HG03159 (cell line): ENCODE data around the gene PPP1R12A.
"Not testable (repeated sequence)": the region's sequence is repeated elsewhere in the genome, so short reads cannot be mapped to it uniquely, and the experiment has no call there.

Experiments used
- ATAC-seq: cut with Tn5 transposase; IDR thresholded peaks from one replicate; pipeline ENCODE4 v1.9.1; 2021; ENCODE audit warnings: mild to moderate bottlenecking, moderate library complexity; ENCODE audit not compliant: unreplicated experiment

The PPP1R12A gene

DNA sequence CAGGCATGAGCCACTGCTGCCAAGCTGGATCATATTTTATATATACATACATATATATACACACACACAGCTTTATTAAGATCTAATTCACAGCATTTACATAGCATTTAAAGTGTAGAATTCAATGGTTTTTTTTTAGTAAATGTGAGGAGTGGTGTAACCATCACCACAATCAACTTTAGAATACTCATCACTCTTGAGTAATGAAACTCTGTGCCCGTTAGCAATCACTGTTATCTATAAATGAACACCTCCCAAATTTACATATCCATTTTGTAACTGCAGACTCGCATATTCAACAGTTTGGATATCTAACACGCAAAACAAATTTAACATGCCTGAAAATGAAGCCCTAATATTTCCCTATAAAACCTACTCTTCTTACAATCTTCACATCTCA, 90.9 kb downstream of the PPP1R12A start:
- no peak for ATAC-seq

DNA sequence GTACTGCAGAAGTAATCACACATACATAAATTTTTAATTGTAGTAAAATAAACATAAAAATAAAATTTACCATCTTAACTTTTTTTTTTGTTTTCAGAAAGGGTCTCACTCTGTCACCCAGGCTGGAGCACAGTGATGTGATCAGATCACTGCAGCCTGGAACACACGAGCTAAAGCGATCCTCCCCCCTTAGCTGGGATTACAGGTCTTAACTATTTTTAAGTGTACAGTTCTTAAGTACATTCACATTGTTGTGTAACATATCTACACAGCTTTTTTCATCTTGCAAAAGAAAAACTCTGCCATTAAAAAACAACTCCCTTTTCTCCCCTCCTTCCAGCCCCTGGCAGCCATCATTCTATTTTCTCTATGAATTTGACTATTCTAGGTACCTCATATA, 92.3 kb downstream of the PPP1R12A start:
- ATAC-seq = no peak

DNA sequence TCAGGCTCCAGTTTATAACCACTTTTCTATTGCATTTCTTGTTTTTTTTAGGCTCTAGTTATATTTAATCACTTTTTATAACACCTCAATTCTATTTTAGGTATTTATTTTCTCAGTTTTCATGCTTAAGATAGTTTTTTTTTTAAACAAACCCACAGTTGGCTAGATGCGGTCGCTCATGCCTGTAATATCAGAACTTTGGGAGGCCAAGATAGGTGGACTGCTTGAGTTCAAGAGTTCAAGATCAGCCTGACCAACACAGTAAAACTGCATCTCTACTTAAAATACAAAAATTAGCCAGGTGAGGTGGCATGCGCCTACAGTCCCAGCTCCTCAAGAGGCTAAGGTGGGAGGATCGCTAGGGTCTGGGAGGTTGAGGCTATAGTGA, 93.0 kb downstream of the PPP1R12A start:
- no peak for ATAC-seq

DNA sequence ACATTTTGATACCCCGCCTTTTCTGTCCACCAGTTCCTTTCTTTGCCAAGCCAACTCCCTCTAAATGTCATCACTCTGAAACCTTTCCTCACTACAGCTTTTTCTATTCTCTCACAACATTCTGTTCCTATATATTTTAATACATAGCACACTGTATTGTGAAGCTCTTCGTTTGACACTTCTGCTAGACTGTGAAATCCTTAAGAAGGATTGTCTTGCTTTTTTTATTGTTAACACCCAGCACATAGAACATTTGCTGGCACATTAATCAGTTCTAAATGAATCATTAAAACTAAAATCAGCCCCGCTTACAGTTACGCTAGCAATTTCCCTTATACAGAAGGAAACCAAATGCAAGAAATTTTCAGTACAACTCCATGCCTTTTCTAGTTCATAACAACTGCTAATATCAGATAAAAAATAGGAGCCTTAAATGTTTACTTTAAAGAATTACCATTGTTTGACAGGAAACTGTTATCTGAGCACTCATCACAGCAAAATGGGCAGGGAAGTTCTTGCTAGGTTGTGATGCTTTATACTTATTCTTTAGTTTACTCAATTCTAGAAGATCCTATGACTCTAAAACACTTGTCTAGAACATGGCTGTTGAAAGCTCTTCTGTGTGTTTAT, 93.5 kb downstream of the PPP1R12A start:
- ATAC-seq = no peak

DNA sequence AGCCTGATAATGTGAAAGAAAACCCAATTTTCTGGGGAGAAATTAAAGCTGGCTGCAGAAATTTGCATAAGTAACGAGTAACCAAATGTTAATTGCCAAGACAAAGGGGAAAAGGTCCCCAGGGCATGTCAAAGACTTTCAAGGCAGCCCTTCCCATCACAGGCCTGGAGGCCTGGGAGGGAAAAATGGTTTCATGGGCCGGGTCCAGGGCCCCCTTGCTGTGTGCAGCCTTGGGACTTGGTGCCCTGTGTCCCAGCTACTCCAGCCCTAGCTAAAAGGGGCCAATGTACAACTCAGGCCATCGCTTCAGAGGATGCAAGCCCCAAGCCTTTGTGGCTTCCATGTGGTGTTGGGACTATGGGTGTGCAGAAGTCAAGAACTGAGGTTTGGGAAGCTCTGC, 96.5 kb downstream of the PPP1R12A start:
- ATAC-seq = no peak

DNA sequence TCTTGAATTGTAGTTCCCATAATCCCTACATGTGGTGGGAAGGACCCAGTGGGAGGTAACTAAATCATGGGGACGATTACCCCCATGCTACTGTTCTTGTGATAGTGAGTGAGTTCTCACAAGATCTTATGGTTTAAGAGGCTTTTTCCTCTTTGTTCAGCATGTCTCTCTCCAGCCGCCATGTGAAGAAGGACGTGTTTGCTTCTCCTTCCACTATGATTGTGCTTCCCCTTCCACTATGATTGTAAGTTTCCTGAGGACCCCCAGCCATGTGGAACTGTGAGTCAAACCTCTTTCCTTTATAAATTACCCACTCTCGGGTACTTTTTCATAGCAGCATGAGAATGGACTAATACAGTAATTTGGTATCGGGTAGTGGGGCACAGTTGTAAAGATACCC, 97.3 kb downstream of the PPP1R12A start:
- no peak for ATAC-seq

DNA sequence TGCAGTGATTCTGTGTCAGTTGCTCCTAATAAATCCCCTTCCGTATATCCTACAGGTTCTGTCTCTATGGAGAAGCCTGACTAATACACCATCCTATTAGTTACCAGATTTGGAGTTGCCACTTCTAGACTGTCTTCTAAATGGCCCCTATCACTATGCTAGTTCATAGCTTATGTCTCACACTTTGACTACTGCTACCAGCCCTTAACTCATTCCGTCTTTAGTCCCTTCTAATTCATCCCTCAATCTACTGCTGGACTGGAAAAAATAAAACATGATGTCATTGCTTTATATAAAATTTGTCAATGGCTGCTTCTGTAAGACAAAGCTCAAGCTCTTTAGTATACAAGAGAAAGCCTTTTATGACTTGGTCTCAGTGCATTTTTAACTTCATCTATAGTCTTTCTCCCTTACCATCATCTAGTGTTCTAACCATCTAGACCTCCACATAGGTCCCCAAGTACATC, 99.5 kb downstream of the PPP1R12A start:
- ATAC-seq = no peak

DNA sequence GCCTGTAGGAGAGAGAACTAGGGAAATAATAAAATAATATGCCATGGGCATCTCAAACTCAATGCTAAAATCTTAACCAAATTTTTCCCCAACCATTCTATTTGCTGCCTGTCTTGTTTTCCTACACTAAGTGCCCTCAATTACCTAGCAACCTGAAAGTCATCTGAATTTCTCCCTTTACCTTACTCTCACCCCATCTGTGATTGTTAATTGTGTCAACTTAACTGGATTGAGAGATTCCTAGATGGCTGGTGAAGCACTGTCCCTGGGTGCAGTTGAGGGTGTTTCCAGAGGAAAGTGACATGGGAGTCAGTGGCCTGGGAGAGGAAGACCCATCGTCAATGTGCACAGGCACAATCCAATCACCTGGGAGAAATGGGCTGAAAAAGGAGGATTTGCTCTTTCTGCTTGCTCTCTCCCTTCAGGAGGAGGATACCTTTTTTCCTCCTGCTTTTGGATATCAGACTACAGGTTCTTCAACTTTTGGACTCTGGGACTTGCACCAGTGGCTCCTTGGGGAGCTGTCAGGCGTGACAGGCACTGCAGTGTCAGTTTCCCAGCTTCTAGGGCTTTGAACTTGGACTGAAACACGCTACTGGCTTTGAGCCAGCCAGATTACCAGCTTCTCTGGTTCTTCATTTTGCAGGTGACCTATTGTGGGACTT, 100.1 kb downstream of the PPP1R12A start:
- no peak for ATAC-seq

DNA sequence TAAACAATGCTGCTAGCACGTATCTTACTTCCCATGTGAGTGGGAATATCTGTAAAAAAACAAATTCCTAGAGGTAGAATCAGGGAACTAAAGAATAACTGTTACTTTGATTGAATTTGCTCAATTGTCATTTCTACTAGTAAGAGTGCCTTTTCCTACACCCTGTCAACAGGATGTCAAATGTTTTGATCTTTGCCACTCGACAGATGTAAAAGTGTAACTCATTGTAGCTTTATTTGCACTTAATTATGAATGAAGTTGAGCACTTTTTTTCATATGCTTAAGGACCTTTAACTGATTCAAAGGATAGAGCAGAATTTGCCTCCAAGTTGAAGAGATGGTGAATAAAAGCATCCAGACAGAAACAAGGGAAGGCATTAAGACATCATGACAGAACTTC, 104.5 kb downstream of the PPP1R12A start:
- no peak for ATAC-seq

DNA sequence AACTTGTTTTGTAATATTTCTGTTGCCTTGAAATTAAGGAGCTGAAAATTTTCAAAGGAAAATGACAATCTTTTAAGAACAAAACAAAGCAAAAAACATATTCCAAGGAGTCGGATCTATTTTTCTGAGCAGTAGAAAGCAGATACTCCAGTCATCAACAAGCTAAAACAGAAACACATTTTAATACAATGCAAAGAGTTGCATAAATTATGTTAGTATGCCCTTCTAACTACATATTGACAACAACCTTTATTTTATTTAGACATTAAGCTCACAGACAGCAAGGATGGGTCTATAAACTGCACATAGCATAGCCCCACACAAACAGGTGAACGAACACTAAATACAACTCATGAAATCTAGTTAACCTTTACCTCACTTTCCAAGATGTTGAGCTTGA, 106.0 kb downstream of the PPP1R12A start:
- ATAC-seq = no peak

DNA sequence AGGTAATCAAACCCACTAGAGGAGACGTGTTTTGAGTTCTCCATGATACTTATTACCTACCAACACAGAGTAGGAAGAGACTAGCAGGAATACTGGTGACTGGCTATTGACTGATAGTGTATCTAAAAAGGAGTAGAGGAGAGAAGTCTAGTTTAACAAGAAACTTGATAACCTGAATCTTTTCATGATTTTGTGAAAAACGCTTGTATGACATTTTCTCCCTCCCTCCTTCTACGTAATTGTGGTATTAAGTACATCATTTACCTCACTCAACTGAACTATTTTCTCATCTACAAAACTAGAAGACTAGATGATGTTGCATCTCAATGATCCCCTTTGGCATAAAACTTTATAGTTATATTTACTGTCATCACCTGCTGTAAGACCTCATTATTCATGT, 107.4 kb downstream of the PPP1R12A start:
- no peak for ATAC-seq

DNA sequence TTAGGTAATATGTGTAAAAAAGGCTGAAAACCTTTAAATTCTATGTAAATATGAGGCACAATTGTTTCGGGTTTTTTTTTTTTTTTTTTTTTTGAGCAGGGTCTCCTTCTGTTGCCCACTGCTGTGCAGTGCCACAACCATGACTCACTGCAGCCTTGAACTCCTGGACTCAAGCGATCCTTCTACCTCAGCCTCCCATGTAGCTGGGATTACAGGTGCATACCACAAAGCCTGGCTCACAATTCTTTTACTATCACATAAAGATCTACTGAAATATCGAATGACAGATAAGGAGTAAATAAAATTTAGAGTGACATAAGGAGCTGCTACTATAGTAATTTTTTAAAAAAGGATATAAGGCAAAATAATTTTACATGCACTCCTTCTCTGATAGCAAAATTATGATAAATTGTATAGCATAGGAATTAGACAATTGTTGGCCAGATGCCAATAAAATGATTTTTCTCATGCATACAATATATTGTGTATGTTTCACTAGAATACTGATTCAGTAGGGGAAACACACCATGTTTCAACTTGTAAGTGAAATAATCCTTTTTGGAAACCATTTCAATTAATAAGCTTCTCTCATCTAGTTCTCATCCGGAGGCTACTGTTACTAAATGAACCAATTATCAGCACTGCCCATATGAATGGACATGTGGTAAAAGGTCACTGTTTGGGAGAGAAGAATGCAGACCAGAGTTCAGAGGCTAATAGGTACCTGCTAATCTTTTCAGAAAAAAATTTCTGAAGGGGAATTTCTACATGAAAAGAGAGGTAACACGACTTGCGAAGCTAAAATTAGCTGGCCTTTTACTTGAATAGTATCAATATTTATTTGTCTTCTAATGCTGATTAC, 108.4 kb downstream of the PPP1R12A start:
- no peak for ATAC-seq

DNA sequence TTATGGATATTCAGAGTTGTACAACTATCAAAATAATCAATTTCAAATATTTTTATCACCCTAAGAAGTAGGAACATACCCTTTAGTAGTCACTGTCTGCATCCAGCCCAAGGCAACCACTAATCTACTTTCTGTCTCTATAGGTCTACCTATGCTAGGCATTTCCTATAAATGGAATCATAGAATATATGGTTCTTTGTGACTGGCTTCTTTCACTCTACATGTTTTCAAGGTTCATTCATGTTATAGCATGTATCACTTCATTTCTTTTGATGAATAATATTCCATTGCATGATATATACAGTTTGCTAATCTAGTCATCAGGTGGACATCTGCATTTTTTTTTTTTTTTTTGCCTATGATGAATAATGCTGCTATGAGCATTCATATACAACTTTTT, 112.4 kb downstream of the PPP1R12A start:
- no peak for ATAC-seq

DNA sequence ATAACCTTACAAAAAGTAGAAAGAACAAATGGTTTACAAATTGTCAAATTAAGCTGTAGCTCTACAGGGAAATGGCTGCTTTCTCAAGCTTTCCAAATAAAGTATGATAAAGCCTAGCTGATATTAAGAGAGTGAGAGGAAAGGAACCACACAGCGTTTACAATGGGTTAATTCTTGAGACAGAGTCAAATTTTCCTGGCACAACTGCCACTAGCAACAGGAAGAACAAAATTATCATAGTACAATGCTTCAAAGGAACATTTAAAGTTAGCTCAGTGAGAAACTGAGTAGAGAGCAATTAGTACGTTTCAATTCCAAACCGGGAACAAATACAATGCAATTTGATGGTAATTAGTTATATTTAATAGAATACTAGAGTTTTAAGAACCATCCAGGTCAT, 116.0 kb downstream of the PPP1R12A start:
- no peak for ATAC-seq

DNA sequence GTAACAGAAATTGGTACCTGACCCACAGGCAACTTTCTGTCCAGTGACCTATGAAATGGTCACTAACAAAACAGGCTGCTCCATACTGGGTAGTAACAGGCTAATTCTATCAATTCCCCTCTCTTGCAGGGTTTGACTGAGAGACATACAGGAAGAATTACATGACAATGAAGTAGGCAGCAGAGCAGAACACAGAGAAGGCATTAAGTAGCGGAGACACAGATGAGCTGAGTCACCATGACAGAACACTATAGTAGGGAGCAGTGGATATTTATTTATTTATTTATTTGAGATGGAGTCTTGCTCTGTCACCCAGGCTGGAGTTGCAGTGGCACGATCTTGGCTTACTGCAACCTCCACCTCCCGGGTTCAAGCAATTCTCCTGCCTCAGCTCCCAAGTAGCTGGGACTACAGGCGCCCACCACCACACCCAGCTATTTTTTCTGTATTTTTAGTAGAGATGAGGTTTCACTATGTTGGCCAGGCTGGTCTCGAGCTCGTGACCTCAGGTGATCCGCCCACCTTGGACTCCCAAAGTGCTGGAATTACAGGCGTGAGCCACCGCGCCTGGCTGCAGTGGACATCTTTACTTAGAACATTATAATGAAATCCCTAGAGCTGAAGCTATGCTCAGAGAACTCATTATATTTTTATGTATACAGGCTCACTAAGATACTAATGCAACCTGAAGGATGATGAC, 150.4 kb downstream of the PPP1R12A start:
- not testable (repeated sequence) for ATAC-seq

DNA sequence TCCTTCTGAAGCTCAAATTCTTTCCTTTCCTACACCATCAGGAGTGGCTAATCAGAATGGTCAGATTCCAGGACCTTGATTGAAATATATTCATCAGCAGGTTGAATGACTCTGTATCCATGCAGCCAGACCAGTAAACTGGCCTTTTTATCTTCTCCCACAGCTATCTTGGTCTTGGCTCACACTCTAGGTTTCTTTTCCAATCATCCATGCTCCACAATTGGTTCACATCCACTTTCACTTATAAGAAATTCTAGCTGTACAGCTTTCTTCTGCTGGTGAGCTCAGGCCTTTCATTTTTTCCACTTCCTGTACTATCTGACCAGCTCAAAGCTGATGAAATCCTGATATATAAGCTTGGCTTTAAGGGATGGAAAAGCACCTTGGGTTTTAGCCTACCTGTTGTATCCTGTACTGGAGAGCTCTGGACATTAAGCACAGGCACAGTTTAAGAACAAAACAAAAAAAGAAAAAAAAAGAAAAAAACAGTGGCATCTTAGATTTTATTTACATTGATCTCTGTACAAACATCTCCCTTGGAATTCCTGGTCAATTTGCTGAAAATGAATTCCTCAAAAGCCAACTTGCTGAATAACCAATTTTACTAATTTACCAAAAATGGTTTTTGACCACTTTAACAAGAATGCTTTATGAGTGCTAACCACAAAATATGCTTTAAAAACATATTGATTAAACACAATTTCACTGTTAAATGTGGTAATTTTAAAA, 152.6 kb downstream of the PPP1R12A start:
- ATAC-seq = no peak

DNA sequence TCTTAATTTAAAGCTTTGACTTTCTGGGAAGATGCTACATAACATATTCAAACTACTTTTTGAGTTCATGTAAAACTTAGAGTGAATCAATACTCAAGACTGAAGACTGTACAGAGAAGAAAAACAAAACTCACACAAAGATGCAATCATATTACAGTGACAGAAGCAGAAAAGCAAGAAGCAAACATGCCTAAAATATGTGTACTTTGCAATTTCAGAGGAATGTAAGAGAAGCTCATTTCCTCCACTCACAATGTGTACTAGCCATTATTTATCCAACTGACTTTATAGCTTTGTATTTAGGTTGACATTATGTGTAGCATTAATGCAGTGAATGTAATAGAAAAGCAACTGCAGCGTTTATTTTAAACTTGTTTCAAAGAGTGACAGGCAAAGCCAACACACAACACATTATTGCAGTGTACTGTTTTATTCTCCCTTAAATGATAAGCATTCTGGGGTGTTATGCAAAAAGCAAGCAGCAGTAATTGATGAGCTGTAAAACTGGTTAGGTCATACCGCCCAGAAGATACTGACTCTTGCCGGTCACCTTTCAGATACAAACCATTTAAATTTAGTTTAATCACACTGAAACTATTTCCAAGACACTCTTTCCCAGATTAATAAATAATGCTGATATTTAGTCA, 156.0 kb downstream of the PPP1R12A start:
- no peak for ATAC-seq

DNA sequence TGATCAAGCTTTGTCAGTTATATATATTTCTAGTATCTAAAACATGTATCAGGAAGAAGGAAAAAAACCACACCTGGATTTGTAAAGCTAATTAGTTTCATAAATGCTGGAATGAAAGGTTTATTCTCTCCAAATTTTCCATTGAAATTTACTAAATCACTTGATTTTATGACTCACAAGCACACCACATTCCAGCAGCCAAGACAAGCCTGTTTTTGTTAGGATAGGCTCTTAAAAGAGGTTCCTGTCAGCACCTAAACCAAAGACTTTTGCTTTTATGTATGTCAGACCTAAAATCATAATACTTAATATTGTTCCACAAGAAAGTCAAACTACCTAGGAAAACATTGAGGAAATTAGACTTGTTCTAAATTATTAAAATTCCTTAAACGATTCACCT, 158.8 kb downstream of the PPP1R12A start:
- no peak for ATAC-seq

DNA sequence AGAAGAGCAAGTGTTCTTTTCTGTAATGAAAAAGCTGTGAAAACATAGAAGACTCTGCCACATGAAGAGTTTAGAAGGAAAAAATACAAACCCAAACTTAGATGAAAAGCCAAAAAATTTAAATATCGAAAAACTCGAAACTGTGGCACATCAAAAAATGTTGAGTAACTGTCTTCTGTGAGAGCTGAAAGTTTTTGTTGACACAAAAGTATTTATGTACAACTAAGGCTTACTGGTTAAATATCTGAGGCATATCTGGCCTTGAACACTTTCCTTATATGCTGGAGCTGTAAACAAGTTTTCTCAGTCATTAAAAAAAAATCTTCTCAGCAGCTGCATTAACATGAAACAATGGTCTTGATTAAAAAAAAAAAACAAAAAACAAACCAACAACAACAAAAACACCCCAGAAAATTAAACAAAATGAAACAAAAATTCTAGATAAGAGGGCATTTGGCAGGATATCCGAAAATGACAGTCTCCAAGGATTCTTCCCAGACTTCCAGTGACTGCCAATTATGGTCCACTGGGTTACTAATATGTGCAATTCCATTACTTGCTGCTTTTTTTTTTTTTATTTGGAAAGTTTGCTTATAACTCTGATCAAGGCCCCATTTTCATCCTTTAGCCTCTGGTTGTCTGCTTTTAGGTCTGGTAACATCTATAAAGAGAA, 159.4 kb downstream of the PPP1R12A start:
- ATAC-seq = no peak

DNA sequence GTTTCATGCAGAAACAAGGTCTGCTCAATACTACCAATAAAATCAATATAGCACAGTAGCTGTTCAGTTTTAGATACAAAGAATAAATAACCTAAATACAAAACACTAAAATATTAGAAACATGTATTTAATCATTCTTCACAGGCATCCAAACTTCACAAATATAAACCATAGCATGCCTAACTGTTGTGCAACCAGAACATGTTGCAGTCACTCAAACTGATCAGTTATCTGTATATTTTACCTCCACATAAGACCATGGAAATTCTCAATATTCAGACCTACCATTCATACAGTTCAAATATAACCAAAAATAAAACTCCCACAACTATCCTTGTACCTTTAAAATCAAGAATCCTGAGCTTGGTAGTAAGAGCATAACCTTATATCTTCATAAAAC, 161.0 kb downstream of the PPP1R12A start:
- ATAC-seq = no peak
